A673 (cell line): ENCODE data around the gene USP9X. TPM values are rescaled to one million over a fixed set of nuclear protein-coding genes. Genes with fewer than 3 reads are reported as not detected.
"Not testable (repeated sequence)": the region's sequence is repeated elsewhere in the genome, so short reads cannot be mapped to it uniquely, and the experiment has no call there.

Source experiments
- BruUV-seq: library from RNA; stranded (reverse); fragments of 400-500 nt; replicated peaks from 2 replicates; lab custom pipeline; 2021; lab: Mats Ljungman, UMichigan
- CTCF ChIA-PET: fragments of 300-600 bp; sonication (Branson Sonifier 250); formaldehyde crosslinking; loops from one replicate; lab custom pipeline; 2022; ENCODE audit warnings: antibody characterized with exemption; lab: Charles Lee
- POLR2A ChIA-PET: fragments of 300-600 bp; sonication (Branson Sonifier 250); formaldehyde crosslinking; loops from one replicate; lab custom pipeline; 2022; ENCODE audit warnings: antibody characterized with exemption; ENCODE audit not compliant: low non-redundant PET; lab: Charles Lee
- DNase-seq: peaks from one replicate; pipeline ENCODE4 v3.0.0-alpha.2; 2015; ENCODE audit warnings: low spot score
- H3K27ac ChIP-seq: fragments of 200-600 bp; sonication (generic); 2 replicates; pipeline ENCODE4 v1.5.1; 2016; ENCODE audit warnings: mixed run types, low read depth, mild to moderate bottlenecking, mixed read lengths, antibody characterized with exemption, low read length; ENCODE audit not compliant: poor library complexity, severe bottlenecking
- H3K27me3 ChIP-seq: fragments of 200-600 bp; sonication (generic); replicated peaks from 2 replicates; pipeline ENCODE4 v1.6.1; 2017; ENCODE audit warnings: mixed run types, low read depth, mild to moderate bottlenecking, mixed read lengths, antibody characterized with exemption, low read length; ENCODE audit not compliant: insufficient read depth, poor library complexity
- H3K36me3 ChIP-seq: fragments of 200-600 bp; sonication (generic); 2 replicates; pipeline ENCODE4 v1.6.1; 2016; ENCODE audit warnings: mixed run types, mild to moderate bottlenecking, mixed read lengths, antibody characterized with exemption, low read length; ENCODE audit not compliant: insufficient read depth, poor library complexity, severe bottlenecking
- H3K4me1 ChIP-seq: fragments of 200-600 bp; sonication (generic); 2 replicates; pipeline ENCODE4 v1.6.1; 2017; ENCODE audit warnings: mixed run types, mild to moderate bottlenecking, mixed read lengths, antibody characterized with exemption, low read length; ENCODE audit not compliant: insufficient read depth, poor library complexity, severe bottlenecking
- H3K4me3 ChIP-seq: fragments of 200-600 bp; sonication (generic); 2 replicates; pipeline ENCODE4 v1.5.1; 2016; ENCODE audit warnings: low read depth, mixed run types, mild to moderate bottlenecking, mixed read lengths, low read length; ENCODE audit not compliant: poor library complexity, severe bottlenecking
- H3K9me3 ChIP-seq: fragments of 200-600 bp; sonication (generic); 2 replicates; pipeline ENCODE4 v1.6.1; 2016; ENCODE audit warnings: mixed run types, low read depth, mild to moderate bottlenecking, mixed read lengths, antibody characterized with exemption, low read length; ENCODE audit not compliant: poor library complexity, severe bottlenecking
- EZH2 ChIP-seq: fragments of 200-600 bp; sonication (generic); IDR thresholded peaks from 2 replicates; pipeline ENCODE4 v1.6.1; 2017; ENCODE audit warnings: borderline replicate concordance, low read depth, mild to moderate bottlenecking, mixed read lengths, antibody characterized with exemption, low read length; ENCODE audit not compliant: poor library complexity, severe bottlenecking
- intact Hi-C: fragments of 100-400 bp; cut with micrococcal nuclease; formaldehyde crosslinking; loops from one replicate; pipeline ENCODE4 v1.10.0; 2022; ENCODE audit not compliant: unreplicated experiment
- total RNA-seq: library from RNA; stranded (reverse); gene quantifications from 2 replicates; pipeline ENCODE4 v1.2.3, GENCODE V29; 2021
- TF ChIP-seq, protein P1 (sequence below): fragments of 300-800, 200-600 bp; sonication (generic); conservative IDR thresholded peaks from 2 replicates; pipeline ENCODE4 v1.5.1; 2017; ENCODE audit warnings: low read depth, mild to moderate bottlenecking, antibody characterized with exemption, low read length, moderate library complexity, mixed read lengths

Gene USP9X
- total RNA-seq, 1 experiment from 2014 or later: 70.6 TPM

DNA sequence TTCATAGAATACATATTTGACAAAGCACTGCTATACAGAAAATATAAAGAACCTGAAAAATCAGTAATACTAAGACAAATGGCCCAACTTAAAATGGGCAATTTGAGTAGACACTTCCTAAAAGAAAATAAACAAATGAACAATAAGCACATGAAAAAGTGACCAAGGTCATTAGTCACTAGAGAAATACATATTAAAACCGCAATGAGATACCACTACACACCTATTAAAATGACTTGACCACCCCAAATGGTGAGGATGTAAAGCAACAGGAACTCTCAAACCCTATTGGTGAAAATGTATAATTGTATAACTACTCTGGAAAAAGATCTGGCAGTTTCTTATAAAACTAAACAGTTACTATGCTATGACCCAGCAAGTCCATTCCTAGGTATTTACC, 34.0 kb upstream of the USP9X start:
- Histone ChIP-seq H3K4me1 (no peaks in the 10 kb centered on the region), H3K9me3 (no peaks in the 10 kb centered on the region), H3K4me3 (no peak overlapping the region), H3K27ac (no peak overlapping the region), H3K27me3 (no peaks in the 10 kb centered on the region), H3K36me3 (no peaks in the 10 kb centered on the region)
- no peak for DNase-seq
- no TSS peak for BruUV-seq
- intact Hi-C loops: no loop called here
- ChIA-PET POLR2A (no interaction called here), CTCF (no interaction called here)
- TF ChIP-seq, protein P1, sequence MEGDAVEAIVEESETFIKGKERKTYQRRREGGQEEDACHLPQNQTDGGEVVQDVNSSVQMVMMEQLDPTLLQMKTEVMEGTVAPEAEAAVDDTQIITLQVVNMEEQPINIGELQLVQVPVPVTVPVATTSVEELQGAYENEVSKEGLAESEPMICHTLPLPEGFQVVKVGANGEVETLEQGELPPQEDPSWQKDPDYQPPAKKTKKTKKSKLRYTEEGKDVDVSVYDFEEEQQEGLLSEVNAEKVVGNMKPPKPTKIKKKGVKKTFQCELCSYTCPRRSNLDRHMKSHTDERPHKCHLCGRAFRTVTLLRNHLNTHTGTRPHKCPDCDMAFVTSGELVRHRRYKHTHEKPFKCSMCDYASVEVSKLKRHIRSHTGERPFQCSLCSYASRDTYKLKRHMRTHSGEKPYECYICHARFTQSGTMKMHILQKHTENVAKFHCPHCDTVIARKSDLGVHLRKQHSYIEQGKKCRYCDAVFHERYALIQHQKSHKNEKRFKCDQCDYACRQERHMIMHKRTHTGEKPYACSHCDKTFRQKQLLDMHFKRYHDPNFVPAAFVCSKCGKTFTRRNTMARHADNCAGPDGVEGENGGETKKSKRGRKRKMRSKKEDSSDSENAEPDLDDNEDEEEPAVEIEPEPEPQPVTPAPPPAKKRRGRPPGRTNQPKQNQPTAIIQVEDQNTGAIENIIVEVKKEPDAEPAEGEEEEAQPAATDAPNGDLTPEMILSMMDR: no peak
- TF ChIP-seq EZH2: no peak

DNA sequence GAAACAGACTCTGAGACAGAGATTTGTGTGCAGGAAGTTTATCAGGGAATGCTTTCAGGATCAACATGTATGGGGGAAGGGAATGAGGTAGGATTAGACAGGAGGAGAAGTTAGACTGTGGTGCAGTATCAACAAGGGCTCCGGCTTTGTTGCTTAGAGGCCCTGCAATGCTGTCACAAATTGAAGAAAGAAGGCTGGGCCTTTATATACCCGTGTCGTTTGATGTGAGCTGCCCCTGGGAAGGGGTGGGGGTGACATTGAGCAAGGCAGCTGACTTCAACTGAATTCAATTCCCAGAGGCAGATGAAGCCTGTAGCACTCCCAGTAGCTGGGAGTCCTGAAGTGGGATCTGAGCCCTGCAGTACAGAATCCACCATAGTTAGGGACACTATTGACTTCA, 29.5 kb upstream of the USP9X start:
- POLR2A ChIA-PET: no interaction called here
- no peaks in the 10 kb centered on the region for H3K36me3 ChIP-seq
- no peaks in the 10 kb centered on the region for H3K9me3 ChIP-seq
- no peaks in the 10 kb centered on the region for H3K27me3 ChIP-seq
- intact Hi-C loops: no loop called here
- no peak for DNase-seq
- no peak for TF ChIP-seq EZH2
- TF ChIP-seq, protein P1: no peak
- no peaks in the 10 kb centered on the region for H3K4me1 ChIP-seq
- no peak overlapping the region for H3K4me3 ChIP-seq
- no peak overlapping the region for H3K27ac ChIP-seq
- CTCF ChIA-PET: no interaction called here
- no TSS peak for BruUV-seq

DNA sequence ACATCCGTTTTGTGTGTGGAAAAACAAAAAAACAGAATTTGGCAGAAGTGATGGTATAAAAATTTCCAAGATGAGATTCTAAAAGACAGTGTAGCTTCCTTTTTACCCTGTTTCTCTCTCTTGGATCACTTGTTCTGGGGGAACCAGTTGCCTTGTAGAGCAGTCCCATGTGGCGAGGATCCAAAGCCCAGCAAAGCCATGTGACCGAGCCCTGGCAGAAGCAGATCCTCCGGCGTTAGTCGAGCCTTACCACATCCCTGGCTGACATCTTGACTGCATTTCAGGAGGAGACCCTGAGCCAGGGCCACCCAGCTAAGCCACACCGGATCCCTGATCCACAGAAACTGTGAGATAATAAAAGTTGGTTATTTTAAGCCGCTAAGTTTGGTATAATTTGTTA, 22.0 kb upstream of the USP9X start:
- H3K27ac ChIP-seq, H3K4me3 ChIP-seq, H3K4me1 ChIP-seq, DNase-seq, BruUV-seq, H3K27me3 ChIP-seq, POLR2A ChIA-PET, intact Hi-C loops, H3K36me3 ChIP-seq, CTCF ChIA-PET, H3K9me3 ChIP-seq: not testable (repeated sequence)

DNA sequence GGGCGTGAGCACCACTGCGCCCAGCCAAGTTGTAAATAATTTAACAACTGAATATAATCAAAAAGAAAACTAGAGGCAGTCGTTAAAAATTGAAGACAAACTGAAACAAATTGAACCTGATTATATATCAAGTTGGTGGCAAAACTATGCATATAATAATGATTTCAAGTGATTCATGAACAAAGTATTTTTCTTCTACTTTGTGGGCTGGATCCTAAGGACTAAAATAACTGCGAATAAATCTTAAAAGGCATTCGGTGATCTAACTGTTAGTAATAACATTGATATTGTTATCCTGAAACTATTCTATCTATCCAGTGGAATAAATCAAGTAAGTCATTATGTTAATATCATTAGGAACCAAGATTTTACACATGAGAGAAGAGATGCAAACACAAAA, 21.2 kb upstream of the USP9X start:
- no peaks in the 10 kb centered on the region for H3K9me3 ChIP-seq
- no peak overlapping the region for H3K27ac ChIP-seq
- no peak for DNase-seq
- ChIA-PET CTCF (no interaction called here), POLR2A (no interaction called here)
- H3K27me3 ChIP-seq: no peaks in the 10 kb centered on the region
- no peaks in the 10 kb centered on the region for H3K36me3 ChIP-seq
- no peaks in the 10 kb centered on the region for H3K4me1 ChIP-seq
- intact Hi-C loops: no loop called here
- TF ChIP-seq EZH2: no peak
- TF ChIP-seq, protein P1: no peak
- H3K4me3 ChIP-seq: no peak overlapping the region
- no TSS peak for BruUV-seq
